Measurements from ENCODE around the gene SLC4A2. TPM values are rescaled to one million over a fixed set of nuclear protein-coding genes. Genes with fewer than 3 reads are reported as not detected.

SLC4A2 gene
- total RNA-seq, 6 experiments from 2014 or later, result 153 to 188 (median 164) TPM

DNA sequence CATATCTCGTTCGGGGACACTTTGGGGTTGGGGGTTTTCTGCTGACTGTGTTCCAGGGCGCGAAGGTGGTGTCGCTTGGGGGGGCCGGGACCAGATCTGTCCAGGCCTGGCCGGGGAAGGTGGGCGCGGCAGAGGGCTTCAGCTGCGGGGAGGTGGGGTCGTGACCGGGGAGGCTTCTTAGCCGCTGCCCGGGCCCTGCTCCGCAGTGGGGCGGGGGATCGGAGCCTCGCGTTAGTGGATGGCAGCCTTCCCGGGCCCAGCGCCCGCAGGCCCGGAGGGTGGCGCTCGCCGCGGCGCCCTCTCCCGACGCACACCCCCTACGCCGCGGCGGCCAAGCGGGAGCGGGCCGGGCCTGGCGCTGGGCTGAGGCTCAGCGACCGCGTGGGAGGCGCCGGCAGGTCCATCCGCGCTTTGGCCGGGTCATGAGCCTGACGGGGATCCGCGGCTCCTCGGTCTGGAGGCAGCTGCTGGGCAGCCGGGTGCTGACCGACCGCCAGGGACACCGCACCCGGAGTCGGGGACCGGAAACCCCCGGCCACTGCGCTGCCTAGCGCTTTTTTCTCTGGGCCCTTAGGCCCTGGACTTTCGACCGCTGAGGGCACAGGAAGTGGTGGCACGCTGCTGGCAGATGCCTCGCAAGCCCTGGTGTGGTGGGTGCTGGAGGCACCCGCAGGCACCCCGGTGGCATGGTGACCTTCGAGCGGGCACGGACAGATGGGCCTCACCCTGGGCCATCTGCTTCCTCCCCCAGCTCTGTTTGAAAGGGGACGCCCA is 28.0 kb downstream of the SLC4A2 start:
- Mint-ChIP-seq H3K27me3 (ENCODE audit: insufficient read depth) (peaks cover 8% of the 10 kb centered on the region), H3K36me3 (ENCODE audit: low read depth) (no peaks in the 10 kb centered on the region; the same call in none of the 2 replicates), H3K9me3 (no peaks in the 10 kb centered on the region), H3K4me1 (ENCODE audit: low read depth) (peaks cover 58% of the 10 kb centered on the region), H3K27ac (peak overlapping the region; percentile 95), H3K4me3 (peak overlapping the region; percentile 92)
- peak; percentile 35 for DNase-seq
- peak; percentile 72 for TF ChIP-seq CTCF (IDR thresholded peaks at IDR 0.05)

GRCh38 chr7:151088019-151088855 is 28.8 kb downstream of the SLC4A2 start:
- H3K4me3 Mint-ChIP-seq, result peak overlapping the region; percentile 92
- no peaks in the 10 kb centered on the region for H3K9me3 Mint-ChIP-seq
- peaks cover 60% of the 10 kb centered on the region for H3K4me1 Mint-ChIP-seq (ENCODE audit: low read depth)
- peaks cover 8% of the 10 kb centered on the region for H3K27me3 Mint-ChIP-seq (ENCODE audit: insufficient read depth)
- DNase-seq, result no peak
- H3K36me3 Mint-ChIP-seq (ENCODE audit: low read depth), result no peaks in the 10 kb centered on the region; the same call in none of the 2 replicates
- peak overlapping the region; percentile 95 for H3K27ac Mint-ChIP-seq
- TF ChIP-seq CTCF (IDR thresholded peaks at IDR 0.05), result no peak

- peak overlapping the region; percentile 95 for H3K27ac Mint-ChIP-seq
- H3K4me3 Mint-ChIP-seq, result peak overlapping the region; percentile 92
- TF ChIP-seq CTCF (IDR thresholded peaks at IDR 0.05), result no peak
- H3K27me3 Mint-ChIP-seq (ENCODE audit: insufficient read depth), result peaks cover 8% of the 10 kb centered on the region
- H3K4me1 Mint-ChIP-seq (ENCODE audit: low read depth), result peaks cover 68% of the 10 kb centered on the region
- peak; percentile 70 for DNase-seq
- no peaks in the 10 kb centered on the region for H3K9me3 Mint-ChIP-seq
- H3K36me3 Mint-ChIP-seq (ENCODE audit: low read depth), result no peaks in the 10 kb centered on the region; the same call in none of the 2 replicates
These were observed 29.7 kb downstream of the SLC4A2 start for GRCh38 chr7:151088856-151089699.

DNA sequence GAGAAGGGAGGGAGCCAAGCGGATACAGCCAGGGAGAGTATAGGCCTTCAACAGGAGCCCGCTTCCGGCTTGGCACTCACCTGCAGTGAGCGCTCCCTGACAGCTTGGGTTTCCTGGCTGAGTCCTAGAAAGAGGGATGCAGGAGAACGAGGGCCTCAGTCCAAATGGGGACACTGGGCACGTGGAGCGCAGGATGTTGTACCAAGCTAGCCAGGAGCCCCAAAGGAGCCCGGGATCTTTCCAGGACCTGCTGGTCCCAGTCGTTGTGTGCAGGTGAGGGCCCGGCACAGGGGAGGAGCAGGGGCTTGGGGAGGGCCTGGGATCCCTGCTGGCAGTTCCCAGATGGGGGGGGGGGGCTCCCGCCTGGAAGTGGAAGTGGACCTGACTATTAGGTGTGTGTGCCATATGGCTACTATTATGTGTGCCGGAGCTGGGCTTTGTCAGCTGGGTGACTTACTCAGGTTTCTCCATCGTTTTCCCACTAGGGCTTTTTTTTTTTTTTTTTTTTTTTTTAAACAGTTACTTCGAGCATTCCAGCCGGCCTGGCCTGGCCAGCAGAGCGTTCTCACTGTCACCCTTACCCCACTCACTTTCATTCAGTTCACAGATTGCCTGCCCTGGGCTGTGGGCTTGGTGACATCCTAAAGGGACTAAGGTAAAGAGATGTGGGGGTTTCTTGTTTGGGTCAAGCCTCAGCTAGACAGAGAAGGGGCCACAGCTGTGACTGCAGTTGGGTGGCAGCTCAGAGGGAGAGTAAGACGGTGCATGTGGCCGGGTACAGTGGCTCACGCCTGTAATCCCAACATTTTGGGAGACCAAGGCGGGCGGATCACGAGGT is 30.7 kb downstream of the SLC4A2 start:
- no peaks in the 10 kb centered on the region for H3K9me3 Mint-ChIP-seq
- H3K27ac Mint-ChIP-seq, result peak overlapping the region; percentile 95
- H3K36me3 Mint-ChIP-seq (ENCODE audit: low read depth), result no peaks in the 10 kb centered on the region; the same call in none of the 2 replicates
- no peak for DNase-seq
- no peak for TF ChIP-seq CTCF (IDR thresholded peaks at IDR 0.05)
- peaks cover 73% of the 10 kb centered on the region for H3K4me1 Mint-ChIP-seq (ENCODE audit: low read depth)
- peak overlapping the region; percentile 92 for H3K4me3 Mint-ChIP-seq
- peaks cover 9% of the 10 kb centered on the region for H3K27me3 Mint-ChIP-seq (ENCODE audit: insufficient read depth)

Measured in HFFc6 (cell line).